ENCODE data around the gene PTPA. TPM values are rescaled to one million over a fixed set of nuclear protein-coding genes. Genes with fewer than 3 reads are reported as not detected.

Gene PTPA
- total and polyA plus RNA-seq, 10 of the 15 experiments (the other 5 are each of a cell fraction or from before 2014, with no cell fraction given), result 1.6 to 111 (median 55.1) TPM

- TF ChIP-seq RELA (IDR thresholded peaks at IDR 0.05; ENCODE audit: borderline replicate concordance, partially characterized antibody), result no peak
These were observed 34.0 kb upstream of the PTPA start (continued) for GRCh38 chr9:129077236-129077635.

- H3K36me3 ChIP-seq (ENCODE audit: control insufficient read depth in 2 of 2, insufficient read depth in 2 of 2, low read length in 1 of 2), result no peaks in the 10 kb centered on the region; a peak in 1 of 4 replicates
- no peak overlapping the region for H3K4me2 ChIP-seq (ENCODE audit: control insufficient read depth, insufficient read depth)
- no peaks in the 10 kb centered on the region for H3K27me3 ChIP-seq (replicated peaks in 1 of 2; ENCODE audit: control insufficient read depth in 2 of 2, insufficient read depth in 2 of 2, low read length in 1 of 2)
- SMC1A ChIA-PET (ENCODE audit: uncharacterized antibody, unreplicated experiment), result no interaction called here
- POLR2A ChIA-PET, result no interaction called here
- H3K27ac ChIP-seq (ENCODE audit: control insufficient read depth, insufficient read depth), result no peak overlapping the region
- DNase-seq (ENCODE audit: low read depth, low spot score) (no peak), ATAC-seq (no peak), FAIRE-seq (no peak)
- in situ Hi-C loops (cut with MboI), result no loop called here
- no peaks in the 10 kb centered on the region for H4K20me1 ChIP-seq (ENCODE audit: control insufficient read depth, insufficient read depth)
- no peaks in the 10 kb centered on the region for H3K9me3 ChIP-seq (replicated peaks; ENCODE audit: control insufficient read depth, insufficient read depth, low read length)
- CTCF ChIA-PET, result no interaction called here
- H3K9ac ChIP-seq (ENCODE audit: control insufficient read depth, insufficient read depth, low read length), result no peak overlapping the region
- no peak for TF ChIP-seq TARDBP (IDR thresholded peaks at IDR 0.05; ENCODE audit: borderline replicate concordance)
- TF ChIP-seq RB1 (IDR thresholded peaks at IDR 0.05; ENCODE audit: borderline replicate concordance), result no peak
- no peak for TF ChIP-seq ZNF384 (IDR thresholded peaks at IDR 0.05; ENCODE audit: borderline replicate concordance, low read depth, low read length)
- TF ChIP-seq HDAC6 (IDR thresholded peaks at IDR 0.05; ENCODE audit: unreplicated experiment), result no peak
- TF ChIP-seq ZNF207 (IDR thresholded peaks at IDR 0.05; ENCODE audit: borderline replicate concordance), result no peak
- TF ChIP-seq CTCF (IDR thresholded peaks at IDR 0.05 in 2 of 3, conservative IDR thresholded peaks at IDR 0.05 in 1 of 3; ENCODE audit: control insufficient read depth in 2 of 3, extremely low read depth in 1 of 3, insufficient read depth in 1 of 3, low read depth in 3 of 3, low read length in 3 of 3), result no peak
- no peak for TF ChIP-seq SRF (IDR thresholded peaks at IDR 0.05; ENCODE audit: low read depth in 2 of 2, low read length in 2 of 2)
- no peak for TF ChIP-seq NR2F1 (conservative IDR thresholded peaks at IDR 0.05)
- no peak for TF ChIP-seq ZSCAN29 (IDR thresholded peaks at IDR 0.05)
- no peak for TF ChIP-seq USF2 (IDR thresholded peaks at IDR 0.05; ENCODE audit: borderline replicate concordance, low read depth, low read length)
- no peak for TF ChIP-seq SPI1 (IDR thresholded peaks at IDR 0.05; ENCODE audit: borderline replicate concordance, insufficient read depth, low read depth, low read length)
- no peak for TF ChIP-seq IRF5 (IDR thresholded peaks at IDR 0.05; ENCODE audit: borderline replicate concordance)
- no peak for TF ChIP-seq NFYB (IDR thresholded peaks at IDR 0.05; ENCODE audit: insufficient read depth, low read depth, low read length)
- TF ChIP-seq BMI1 (IDR thresholded peaks at IDR 0.05; ENCODE audit: borderline replicate concordance), result no peak
- no peak for TF ChIP-seq SUPT20H (IDR thresholded peaks at IDR 0.05; ENCODE audit: borderline replicate concordance, control insufficient read depth, low read depth, low read length)
- TF ChIP-seq CEBPB (IDR thresholded peaks at IDR 0.05; ENCODE audit: borderline replicate concordance in 1 of 2, low read depth in 2 of 2, low read length in 2 of 2), result no peak
- H3K4me3 ChIP-seq, result no peak overlapping the region
- no peak overlapping the region for H2AFZ ChIP-seq (ENCODE audit: control insufficient read depth, low read depth, low read length)
- peaks cover 12% of the 10 kb centered on the region for H3K4me1 ChIP-seq (ENCODE audit: control insufficient read depth, insufficient read depth, low read length)
- RAD21 ChIA-PET (ENCODE audit: unreplicated experiment), result no interaction called here
- 72% methylated on average over 18 of the region's 18 CpGs for WGBS (ENCODE audit: insufficient coverage, insufficient replicate concordance, low lambda C conversion rate, missing lambda C conversion rate)
- intact Hi-C loops (cut with micrococcal nuclease; ENCODE audit: unreplicated experiment), result no loop called here
- peaks cover 17% of the 10 kb centered on the region for H3K79me2 ChIP-seq (ENCODE audit: control insufficient read depth, insufficient read depth, low read length)
- no TSS peak for BruUV-seq (replicated peaks)
These were observed 32.3 kb upstream of the PTPA start for GRCh38 chr9:129078691-129079503.
